ENCODE results near the gene CENPC.
A peak's percentile ranks its signal among the peaks of the same experiment; 100 is the strongest.
"Not testable (repeated sequence)": the region's sequence is repeated elsewhere in the genome, so short reads cannot be mapped to it uniquely, and the experiment has no call there.

CENPC gene

GRCh38 chr4:67545199-67546003, at the start of gene CENPC:
CENPC (minus strand) TSS chr4:67545503; CDS start chr4:67545355, 148 bp downstream.
- DNase-seq (ENCODE audit: low read depth) = peak; percentile 81

- DNase-seq (ENCODE audit: low read depth) = no peak
Measured at GRCh38 chr4:67593741-67594175, 48.5 kb upstream of the CENPC start.

GRCh38 chr4:67587156-67587555, 41.9 kb upstream of the CENPC start:
- no peak for DNase-seq (ENCODE audit: low read depth)

GRCh38 chr4:67584496-67584895, 39.2 kb upstream of the CENPC start:
- no peak for DNase-seq (ENCODE audit: low read depth)

GRCh38 chr4:67581913-67582312, 36.6 kb upstream of the CENPC start:
- no peak for DNase-seq (ENCODE audit: low read depth)

- DNase-seq (ENCODE audit: low read depth) = no peak
Measured at GRCh38 chr4:67581208-67581857, 36.0 kb upstream of the CENPC start.

- no peak for DNase-seq (ENCODE audit: low read depth)
Measured at GRCh38 chr4:67580577-67580976, 35.3 kb upstream of the CENPC start.

- no peak for DNase-seq (ENCODE audit: low read depth)
Measured at GRCh38 chr4:67576538-67576937, 31.2 kb upstream of the CENPC start.

GRCh38 chr4:67576059-67576466, 30.8 kb upstream of the CENPC start:
- DNase-seq (ENCODE audit: low read depth) = no peak

- no peak for DNase-seq (ENCODE audit: low read depth)
Measured at GRCh38 chr4:67575232-67576058, 30.1 kb upstream of the CENPC start.

- no peak for DNase-seq (ENCODE audit: low read depth)
Measured at GRCh38 chr4:67573193-67573592, 27.9 kb upstream of the CENPC start.

GRCh38 chr4:67571975-67572374, 26.7 kb upstream of the CENPC start:
- no peak for DNase-seq (ENCODE audit: low read depth)

- DNase-seq (ENCODE audit: low read depth) = no peak
Measured at GRCh38 chr4:67570537-67570936, 25.2 kb upstream of the CENPC start.

GRCh38 chr4:67568820-67569219, 23.5 kb upstream of the CENPC start:
- DNase-seq (ENCODE audit: low read depth) = no peak

- no peak for DNase-seq (ENCODE audit: low read depth)
Measured at GRCh38 chr4:67566335-67566734, 21.0 kb upstream of the CENPC start.

- DNase-seq (ENCODE audit: low read depth) = no peak
Measured at GRCh38 chr4:67565284-67565683, 20.0 kb upstream of the CENPC start.

- no peak for DNase-seq (ENCODE audit: low read depth)
Measured at GRCh38 chr4:67558493-67558892, 13.2 kb upstream of the CENPC start, which contains the start of gene STAP1. STAP1 (plus strand) TSS chr4:67558727; CDS start chr4:67558810, 83 bp downstream.

- no peak for DNase-seq (ENCODE audit: low read depth)
Measured at GRCh38 chr4:67556436-67556835, 11.1 kb upstream of the CENPC start.

- no peak for DNase-seq (ENCODE audit: low read depth)
Measured at GRCh38 chr4:67555447-67555846, 10.1 kb upstream of the CENPC start.

GRCh38 chr4:67554096-67554495, 8.8 kb upstream of the CENPC start:
- DNase-seq (ENCODE audit: low read depth) = no peak

- DNase-seq (ENCODE audit: low read depth) = not testable (repeated sequence)
Measured at GRCh38 chr4:67552146-67552792, 7.0 kb upstream of the CENPC start.

- DNase-seq (ENCODE audit: low read depth) = no peak
Measured at GRCh38 chr4:67550857-67551256, 5.6 kb upstream of the CENPC start.
